ENCODE data around the gene CARHSP1. TPM values are rescaled to one million over a fixed set of nuclear protein-coding genes. Genes with fewer than 3 reads are reported as not detected.

The CARHSP1 gene
- total RNA-seq, 1 experiment from 2014 or later = 79.7 TPM

DNA sequence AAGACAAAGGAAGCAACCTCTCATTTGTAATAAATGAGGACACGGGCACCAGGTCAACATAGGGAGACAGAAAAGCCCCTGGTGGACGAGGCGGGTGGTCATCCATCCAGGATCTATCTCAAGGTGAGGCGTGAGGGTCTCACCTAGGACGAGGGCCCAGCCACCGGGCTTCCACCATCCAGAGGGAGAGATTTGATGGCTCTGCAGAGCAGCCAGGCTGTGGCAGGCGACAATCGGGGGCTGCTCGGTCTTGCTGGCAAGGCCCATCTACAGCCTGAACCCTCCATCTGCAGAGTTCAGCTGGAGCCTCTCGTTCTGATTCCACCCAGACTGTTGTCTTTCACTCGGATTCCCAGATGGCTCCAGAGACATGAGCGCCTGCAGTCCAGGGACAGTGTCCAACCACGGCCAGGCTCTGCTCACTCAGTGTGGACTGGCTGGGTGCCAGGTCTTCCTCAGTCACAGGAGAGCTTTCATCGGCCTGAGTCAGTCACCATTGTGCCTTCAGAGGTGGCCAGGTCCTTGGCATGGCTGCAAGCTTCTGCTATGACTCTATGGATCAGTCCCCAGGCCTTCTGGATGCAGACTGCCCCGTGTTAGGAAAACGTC lies 19.2 kb upstream of the CARHSP1 start (continued):
- TF ChIP-seq REST (IDR thresholded peaks at IDR 0.05; ENCODE audit: low read depth) (no peak), YY1 (IDR thresholded peaks at IDR 0.05; ENCODE audit: extremely low read depth, insufficient replicate concordance, low read depth, low read length) (no peak)

- intact Hi-C loops (cut with micrococcal nuclease) = no loop called here
- DNase-seq (ENCODE audit: low read depth, low spot score) = no peak
- Histone ChIP-seq H3K4me3 (replicated peaks in 1 of 2; ENCODE audit: low read depth in 1 of 2, low read length in 2 of 2) (no peak overlapping the region), H3K4me1 (ENCODE audit: control insufficient read depth in 1 of 2, insufficient read depth in 2 of 2, low read length in 2 of 2) (peaks cover 13 to 31% of the 10 kb centered on the region in 2 experiments), H3K9me2 (ENCODE audit: insufficient read depth) (no peaks in the 10 kb centered on the region), H3K36me3 (ENCODE audit: control insufficient read depth in 1 of 2, insufficient read depth in 2 of 2, low read length in 2 of 2) (peaks cover 5 to 11% of the 10 kb centered on the region in 2 experiments; a peak in 3 of 4 replicates), H3K79me2 (ENCODE audit: insufficient read depth, low read length) (no peaks in the 10 kb centered on the region), H4K20me1 (ENCODE audit: insufficient read depth) (no peaks in the 10 kb centered on the region), H3K9me3 (ENCODE audit: control insufficient read depth in 1 of 2, insufficient read depth in 1 of 2, low read depth in 1 of 2, low read length in 2 of 2) (no peaks in the 10 kb centered on the region), H3K9ac (ENCODE audit: low read length) (no peak overlapping the region), H2AFZ (ENCODE audit: low read depth, low read length, poor library complexity, severe bottlenecking) (no peak overlapping the region), H3K27me3 (ENCODE audit: insufficient read depth, low read length) (no peaks in the 10 kb centered on the region), H3K27ac (ENCODE audit: low read depth, low read length) (no peak overlapping the region), H3K4me2 (ENCODE audit: low read length) (no peak overlapping the region)
- CTCF ChIA-PET = no interaction called here
- BruUV-seq (replicated peaks) = no TSS peak
- POLR2A ChIA-PET = no interaction called here
- no peak for TF ChIP-seq ZFX (IDR thresholded peaks at IDR 0.05)
- 0 out of 2 replicates have a peak, but pooled peaks have one; percentile 16 for TF ChIP-seq POLR2AphosphoS5 (IDR thresholded peaks at IDR 0.05; ENCODE audit: low read depth, low read length)
- ATAC-seq = no peak
- RAD21 ChIA-PET (ENCODE audit: low non-redundant PET in 1 of 2, low total read pairs in 2 of 2, uncharacterized antibody in 2 of 2, unreplicated experiment in 2 of 2) = no interaction called here
Measured at GRCh38 chr16:8887431-8887765, 18.6 kb upstream of the CARHSP1 start.
